Measurements from ENCODE around the gene RERE.
"Not testable (repeated sequence)": the region's sequence is repeated elsewhere in the genome, so short reads cannot be mapped to it uniquely, and the experiment has no call there.

The RERE gene

DNA sequence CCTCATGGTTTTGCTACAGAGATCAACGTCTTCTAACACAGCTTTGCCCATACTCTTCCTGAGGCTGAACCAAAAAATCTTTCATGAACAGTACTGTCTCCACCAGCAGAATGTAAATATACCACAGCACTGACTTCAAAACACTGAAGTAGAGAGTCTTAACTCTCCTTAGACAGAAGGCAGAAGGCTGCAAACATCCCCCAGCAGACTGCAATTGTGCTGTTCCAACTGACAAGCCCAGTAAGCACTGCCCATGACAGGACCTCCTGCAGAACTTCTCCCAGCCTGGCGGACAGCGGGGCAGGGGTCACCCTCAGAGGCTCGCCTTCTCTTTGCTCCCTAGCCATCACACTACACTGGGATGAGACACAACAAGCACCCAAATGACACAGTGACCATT is 218.7 kb downstream of the RERE start:
- DNase-seq = no peak

DNA sequence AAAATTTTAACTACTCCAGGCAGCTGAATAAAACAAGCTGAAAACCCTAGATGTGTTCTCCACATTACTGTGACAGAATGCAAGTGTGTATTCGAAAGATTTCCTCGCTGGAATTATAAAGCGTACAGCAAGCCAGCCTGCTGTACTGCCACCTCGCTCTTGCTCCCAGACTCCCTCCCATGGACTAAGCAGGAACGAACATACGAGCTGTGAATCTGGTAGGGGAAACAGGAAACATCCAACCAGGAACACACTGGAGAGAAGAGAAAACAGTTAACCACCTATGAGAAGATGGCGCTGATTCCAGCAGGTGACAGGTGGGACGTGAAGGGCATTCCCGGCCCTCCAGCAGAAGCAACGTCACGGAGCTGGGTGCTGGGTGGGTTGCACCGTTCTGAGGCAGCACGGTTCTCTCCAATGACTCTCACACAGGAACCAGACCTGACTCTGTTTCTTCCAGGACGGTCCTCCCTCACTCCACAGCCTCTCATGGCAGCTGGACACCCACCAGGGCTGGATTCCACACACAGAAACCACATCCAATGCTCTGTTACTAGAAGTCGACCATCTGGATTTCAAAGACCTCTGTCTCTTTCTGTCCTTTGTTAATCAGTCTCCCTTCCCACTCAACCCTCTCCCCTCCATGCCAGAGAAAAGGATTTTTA is 219.2 kb downstream of the RERE start:
- no peak for DNase-seq

DNA sequence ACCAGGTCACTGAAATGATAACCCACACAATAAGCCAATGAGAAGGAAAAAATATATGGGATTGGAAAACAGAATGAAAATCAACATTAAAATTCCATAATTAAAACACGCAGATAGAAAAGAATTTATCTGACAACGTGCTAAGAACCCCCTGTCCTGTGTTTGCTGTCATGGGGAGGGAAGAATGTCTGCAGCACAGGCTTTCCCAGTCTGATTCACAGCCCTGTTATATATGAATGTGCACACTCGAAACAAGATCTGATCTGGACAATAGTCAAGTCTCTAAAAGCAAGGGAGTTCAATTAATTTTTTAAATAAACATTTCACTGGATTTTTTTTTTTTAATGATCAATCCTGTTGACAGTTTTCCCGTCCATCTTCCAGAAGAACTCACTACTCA is 220.0 kb downstream of the RERE start:
- DNase-seq = no peak

DNA sequence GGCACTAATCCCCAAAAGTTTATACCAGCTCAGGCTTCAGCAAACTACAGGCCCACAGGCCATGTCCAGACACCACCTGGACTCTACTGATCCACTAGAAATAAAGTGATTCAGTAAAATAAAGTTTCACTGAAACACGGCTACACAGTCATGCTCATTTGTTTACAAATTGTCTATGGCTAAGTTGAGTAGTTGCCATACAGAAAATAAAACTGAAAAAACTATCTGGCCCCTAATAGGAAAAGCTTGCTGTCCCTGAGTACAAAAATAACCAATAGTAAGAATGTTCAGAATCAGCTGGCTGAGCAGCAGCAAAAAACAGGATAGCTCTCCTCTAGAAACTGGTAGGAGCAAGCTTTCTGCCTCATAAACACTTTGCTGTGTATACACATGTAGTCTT is 221.5 kb downstream of the RERE start:
- no peak for DNase-seq

DNA sequence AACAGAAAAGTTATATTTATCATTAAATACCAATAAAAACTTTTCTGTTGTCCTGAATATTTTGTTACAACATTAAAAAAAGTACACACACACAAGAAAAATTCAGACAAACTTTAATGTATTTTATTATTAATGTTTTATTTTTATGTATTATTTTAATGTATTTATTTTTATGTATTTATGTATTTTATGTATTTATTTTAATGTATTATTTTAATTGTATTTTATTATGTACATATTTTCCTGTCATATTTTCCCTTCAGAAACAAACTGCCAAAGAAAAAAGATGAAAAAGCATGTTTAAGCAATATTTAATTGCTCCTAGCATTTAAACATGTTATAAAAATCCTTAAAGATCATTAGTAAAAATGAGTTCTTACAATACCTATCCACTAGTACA is 222.1 kb downstream of the RERE start:
- no peak for DNase-seq

DNA sequence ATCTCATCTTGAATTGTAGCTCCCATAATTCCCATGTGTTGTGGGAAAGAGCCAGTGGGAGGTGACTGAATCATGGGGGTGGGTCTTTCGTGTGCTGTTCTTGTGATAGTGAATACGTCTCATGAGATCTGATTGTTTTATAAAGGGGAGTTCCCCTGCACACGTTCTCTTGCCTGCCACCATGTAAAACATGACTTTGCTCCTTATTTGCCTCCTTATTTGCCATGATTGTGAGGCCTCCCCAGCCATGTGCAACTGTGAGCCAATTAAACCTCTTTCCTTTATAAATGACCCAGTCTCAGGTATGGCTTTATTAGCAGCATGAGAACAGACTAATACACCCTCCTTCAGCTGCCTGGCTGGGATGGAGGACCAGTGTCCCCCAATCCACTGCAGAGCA is 224.1 kb downstream of the RERE start:
- not testable (repeated sequence) for DNase-seq

DNA sequence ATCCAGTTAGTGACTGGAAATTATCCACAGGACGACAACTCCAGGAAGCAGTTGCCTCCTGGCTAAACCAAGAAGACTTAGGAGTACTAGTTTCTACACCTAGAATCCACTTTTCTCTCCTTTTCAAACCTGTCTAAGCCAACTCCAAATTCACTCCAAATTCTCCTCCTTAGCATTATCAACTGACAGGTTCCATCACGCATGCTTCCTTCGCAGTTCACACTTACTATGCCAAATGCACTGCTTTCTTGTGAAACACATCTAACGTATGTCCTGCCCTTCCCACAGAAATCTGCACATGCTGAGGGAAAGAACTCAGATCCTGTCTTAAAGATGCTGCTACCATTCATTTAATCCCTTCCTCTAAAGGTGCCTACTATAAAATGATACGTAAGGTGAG is 225.9 kb downstream of the RERE start:
- no peak for DNase-seq

DNA sequence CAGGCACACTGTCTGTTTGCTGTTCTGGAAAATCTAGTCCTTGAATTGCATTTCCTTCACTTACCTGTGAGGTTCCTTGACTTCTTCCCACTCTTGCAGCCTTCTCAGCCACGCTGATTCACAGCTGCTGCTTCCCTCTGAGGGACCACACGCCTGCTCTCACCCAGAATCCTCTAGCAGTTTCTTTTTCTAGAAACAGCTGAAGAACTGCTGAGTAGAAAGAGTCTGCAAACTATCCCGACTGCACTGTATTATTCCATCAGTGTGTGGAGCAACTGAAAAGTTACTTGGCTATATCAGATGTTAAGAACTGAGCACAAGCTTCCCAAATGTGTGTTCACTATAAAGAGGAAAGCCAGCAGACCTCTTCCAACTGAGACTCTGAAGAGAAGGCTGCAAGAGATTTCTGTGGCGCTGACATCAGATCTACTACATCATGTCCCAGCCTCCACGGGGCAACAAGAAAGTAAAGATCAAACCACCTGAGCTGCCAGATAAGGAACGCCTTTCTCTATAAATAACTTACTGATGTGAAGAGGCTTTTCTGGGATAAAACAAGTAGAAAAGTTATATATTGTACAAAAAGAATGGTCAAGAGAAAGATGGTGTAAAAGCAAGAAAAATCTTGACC is 226.6 kb downstream of the RERE start:
- no peak for DNase-seq

DNA sequence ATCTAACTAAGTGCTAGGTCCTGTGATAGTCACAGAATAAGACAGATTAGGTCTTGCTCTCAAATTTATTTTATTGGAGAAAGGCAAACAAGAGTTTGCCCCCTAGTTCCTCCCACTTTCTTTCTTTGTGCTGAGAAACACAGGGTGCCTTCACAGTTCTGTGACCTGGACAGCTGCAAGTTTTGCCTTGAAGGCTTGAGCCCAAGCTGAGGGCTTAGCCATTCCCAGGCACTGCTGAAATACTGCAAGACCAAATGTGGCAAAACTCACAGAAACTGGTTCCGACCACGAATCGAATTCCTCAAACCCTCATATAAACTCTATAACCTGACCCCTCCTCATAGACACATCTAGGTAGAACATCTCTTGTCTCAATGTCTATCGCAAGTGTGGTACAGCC is 227.9 kb downstream of the RERE start:
- DNase-seq = no peak

DNA sequence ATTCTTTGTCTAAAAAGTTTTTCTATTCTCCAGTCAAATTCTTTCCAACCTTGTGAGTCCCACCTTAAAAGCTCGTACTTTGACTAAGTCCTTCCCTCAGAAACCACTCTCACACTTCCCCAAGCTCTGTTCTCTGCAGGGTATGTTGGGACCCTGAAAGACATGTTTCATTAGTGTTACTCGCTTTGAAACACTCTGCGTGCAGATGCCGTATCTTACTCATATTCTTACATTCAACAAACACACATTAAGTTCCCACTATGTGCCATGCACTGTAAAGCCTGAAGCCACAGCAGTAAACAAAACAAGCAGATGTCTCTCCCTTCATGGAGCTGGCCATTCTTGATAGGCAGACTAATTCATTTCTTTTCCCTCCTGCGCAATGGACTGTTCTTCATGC is 229.7 kb downstream of the RERE start:
- DNase-seq = no peak

DNA sequence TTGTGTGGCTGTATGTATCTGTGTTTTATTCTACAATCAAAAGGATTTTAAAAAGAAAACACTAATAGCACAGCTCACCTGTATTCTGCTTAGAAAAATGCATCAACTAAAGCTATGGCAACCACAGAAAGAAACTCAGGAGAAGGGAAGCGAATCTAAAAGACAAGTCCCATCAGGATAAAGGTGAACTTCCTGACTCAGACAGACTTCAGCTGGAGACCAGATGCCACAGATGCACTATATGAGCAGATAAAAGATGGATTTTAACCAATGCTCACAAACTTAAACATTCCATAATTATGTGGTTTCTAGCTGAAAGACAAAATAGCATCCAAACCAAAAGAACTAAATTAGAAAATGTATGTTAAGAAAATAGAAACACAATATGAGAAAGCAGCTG is 231.0 kb downstream of the RERE start:
- DNase-seq = no peak

DNA sequence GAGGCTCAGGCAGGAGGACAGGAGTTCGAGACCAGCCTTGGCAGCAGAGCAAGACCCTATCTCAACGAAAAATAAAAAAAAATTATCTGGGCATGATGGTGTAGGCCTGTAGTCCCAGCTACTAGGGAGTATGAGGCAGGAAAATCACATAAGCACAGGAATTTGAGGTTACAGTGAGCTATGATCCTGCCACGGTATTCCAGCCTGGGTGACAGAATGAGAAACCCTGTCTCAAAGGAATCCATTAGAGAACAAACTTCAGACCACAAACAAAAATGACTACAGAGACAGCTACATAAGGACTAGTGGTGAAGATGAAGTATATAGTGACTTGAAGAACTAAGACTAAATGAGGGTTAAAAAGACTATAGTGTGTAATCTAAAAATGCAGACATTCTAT is 233.1 kb downstream of the RERE start:
- no peak for DNase-seq

DNA sequence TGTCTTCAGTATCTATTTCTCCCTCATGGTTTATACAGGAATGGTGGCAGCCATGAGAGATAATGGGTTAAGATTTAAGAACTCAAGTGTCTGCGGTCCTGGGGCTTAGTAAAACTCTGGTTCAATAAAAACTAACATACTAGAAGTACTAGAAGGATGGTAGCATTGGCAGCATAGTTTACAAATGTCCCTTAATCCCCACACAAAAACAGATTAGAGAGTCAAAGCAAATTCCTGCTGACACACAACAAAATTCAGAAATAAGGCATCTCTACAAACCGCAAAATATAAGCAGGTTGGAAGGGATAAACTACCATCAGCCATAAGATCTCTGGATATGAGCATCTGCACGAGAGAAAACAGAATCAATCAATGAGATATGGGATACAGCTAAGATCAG is 234.4 kb downstream of the RERE start:
- DNase-seq = no peak

DNA sequence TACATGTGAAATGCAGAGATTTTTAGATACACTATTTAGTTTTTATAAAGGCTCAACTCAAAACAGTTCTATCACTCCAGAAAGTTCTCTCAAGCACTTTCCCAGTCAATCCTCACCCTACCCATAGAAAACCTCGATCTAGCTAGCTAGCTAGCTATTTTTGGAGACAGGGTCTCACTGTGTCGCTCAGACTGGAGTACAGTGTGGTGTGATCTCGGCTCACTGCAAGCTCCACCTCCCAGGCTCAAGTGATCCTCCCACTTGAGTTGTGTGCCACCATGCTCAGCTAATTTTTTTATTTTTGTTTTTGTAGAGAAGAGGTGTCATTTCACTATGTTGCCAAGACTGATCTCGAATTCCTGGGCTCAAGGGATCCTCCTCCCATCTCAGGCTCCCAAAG is 236.9 kb downstream of the RERE start:
- no peak for DNase-seq

DNA sequence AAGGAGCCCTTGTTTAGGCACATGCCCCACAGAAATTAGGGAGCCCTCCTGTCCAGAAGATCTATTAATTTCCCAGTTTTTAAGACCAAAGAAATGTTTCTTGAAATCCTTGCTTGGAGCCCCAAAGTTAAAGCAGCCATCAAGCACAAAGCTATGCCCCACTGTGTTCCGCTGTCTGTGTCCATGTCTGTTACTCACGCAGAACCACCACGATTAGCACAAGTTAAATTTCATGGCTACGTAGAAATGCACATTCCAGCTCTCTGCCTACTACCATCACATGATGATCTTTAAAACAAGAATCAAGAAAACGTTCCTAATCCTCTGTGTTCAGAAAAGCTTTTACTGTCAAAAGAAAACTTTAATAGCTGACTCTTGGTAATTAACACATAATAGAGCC is 238.5 kb downstream of the RERE start:
- DNase-seq = no peak

DNA sequence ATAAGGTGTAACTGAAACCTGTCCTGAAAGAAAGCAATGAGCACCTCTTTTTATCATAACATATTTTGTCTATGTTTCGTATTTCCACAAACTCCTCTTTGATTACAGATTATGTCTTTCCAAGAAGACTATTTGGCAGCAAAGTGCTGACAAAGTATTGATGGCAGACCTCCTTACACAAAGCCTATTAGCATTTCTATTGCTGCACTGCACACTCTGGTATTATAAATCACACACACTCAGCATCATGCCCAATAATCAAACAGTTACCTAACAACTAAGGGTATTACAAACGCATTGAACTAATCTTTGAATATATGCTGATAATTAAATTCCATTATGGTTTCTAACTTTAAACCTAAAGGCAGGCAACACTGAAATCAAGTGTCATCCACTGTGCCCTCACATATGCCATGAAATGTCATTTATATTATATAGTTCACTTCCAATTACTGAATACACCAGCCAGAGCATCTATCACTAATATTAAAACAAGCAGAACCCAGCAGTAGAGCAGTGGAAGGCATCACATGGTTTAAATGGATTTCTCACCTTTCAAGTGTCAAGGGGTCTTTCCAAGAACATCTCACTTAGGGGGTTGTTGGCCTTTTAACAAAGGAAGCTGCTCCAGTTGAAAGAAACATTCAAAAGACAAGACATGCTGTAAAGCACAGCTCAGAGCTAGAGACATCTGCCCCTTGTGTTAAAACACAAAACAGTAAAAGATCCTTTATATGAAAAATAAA is 239.1 kb downstream of the RERE start:
- DNase-seq = no peak

DNA sequence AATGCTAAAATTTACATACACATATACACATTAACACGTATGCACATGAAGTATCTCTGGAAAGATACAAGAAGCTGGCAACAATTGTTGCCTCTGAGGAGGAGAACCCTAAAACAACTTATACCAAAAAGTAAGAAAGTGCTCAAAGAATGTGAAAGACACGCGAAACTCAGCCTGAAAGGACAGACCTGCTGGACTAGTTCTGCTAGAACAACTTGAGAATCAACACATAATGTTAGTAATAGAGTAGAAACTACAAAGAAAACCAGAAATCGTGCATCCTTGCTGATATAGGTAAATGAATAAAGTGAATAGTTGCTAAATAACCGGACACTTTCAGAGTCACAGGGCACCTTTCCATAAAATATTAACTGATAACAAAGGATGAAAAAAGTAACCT is 242.5 kb downstream of the RERE start:
- no peak for DNase-seq

DNA sequence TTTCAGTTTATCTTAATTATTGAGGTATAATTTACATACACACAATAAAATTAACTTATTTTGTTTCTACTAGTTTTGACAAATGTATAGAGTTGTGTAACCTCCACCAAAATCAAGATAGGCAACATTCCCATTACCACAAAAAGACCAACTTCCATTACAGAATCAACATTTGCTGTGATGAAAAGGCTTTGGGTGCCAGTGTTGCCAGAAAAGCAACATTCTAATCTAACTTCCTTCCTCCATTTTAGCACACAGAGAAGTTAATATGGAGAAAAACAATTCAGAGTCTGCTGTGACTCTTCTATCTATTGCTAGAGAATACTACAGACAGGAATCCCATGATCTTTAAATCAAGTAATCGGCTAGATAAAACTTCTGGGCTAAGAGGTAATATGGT is 245.3 kb downstream of the RERE start:
- no peak for DNase-seq

DNA sequence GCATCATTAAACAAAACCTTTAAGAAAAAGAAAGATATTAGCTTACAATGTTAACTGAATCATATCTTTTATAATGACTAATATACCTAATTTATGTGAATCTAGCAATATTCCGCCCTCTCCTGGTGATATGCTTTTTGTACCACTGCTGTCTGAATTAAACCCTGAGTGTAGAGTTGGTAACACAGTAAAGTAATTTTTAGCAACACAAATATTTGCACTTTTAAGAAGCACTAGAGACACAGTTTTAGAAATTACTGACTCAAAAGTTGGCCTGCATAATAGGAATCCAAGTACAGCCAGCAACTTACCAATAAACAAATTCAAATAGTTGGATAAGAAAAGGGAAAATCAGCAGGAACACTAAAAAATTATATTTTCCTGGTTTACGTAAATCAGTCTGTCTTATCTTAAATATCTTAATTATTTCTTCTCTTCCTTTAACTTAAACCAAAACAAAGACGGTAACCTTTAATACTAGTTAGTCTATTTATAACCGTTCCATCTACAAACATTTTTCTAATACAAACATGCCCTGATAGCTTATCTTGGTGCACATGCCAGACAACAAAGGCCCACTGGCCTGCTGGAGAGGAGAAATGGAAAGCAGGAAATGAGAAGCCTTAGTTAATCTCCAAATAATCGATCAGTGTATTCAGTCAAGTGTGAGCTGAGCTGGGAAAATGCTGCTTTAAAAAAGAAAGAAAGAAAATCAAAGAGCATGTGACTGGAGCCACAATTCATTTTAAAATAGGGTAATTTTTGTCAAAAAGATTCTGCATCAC is 246.0 kb downstream of the RERE start:
- DNase-seq = no peak

DNA sequence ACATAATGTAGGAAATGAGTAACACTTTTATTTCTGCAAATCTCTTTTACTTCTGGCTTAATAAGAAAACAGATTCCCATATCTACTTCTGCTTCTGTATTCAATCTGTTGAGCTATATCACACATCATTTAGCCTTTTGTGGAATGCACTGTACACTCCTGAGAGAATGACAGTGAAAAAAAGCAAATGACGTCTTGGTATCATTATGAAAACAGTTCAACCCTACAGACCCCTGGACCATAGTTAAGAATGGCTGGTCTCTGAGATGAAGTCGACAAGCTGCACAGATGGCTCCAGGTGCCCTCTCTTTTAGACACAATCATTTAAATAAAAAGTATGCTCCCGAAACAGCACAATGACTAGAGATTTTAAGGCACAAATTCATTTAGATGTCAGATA is 247.0 kb downstream of the RERE start:
- no peak for DNase-seq

DNA sequence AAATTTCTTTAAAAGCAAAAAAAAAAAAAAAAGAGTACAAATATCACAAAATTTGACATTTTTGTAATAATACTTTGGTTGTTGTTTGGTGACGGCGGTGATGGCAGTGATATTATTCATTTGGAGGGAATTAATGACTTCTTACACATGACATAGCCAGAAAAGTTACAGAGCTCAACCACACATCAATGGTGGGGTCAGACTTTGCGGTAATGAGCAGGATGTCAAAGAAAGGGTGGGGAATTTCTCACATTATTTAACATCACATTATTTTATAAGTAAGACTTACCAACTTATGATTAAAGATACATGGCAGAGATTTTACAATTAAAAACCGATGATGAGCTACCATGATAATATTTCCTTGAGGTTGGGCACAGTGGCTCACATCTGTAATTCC is 248.2 kb downstream of the RERE start:
- DNase-seq = no peak

DNA sequence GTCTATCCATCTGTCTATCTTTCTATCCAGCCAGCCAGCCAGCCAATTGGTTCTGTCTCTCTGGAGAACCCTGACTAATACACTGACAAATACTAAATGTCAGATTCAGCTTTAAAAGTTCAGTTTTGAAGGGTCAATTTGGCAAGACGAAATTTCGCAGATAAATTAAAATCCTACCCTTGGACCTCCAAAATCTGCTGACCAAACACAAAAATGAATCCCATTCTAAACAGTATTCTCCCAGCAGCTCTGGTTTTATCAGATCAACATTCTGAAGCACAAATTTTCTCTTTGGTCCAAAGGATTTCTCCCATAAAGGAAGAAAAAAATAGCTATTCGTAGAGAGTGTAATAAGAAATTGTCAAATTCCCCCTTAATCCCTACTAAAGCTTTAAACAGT is 248.6 kb downstream of the RERE start:
- no peak for DNase-seq

DNA sequence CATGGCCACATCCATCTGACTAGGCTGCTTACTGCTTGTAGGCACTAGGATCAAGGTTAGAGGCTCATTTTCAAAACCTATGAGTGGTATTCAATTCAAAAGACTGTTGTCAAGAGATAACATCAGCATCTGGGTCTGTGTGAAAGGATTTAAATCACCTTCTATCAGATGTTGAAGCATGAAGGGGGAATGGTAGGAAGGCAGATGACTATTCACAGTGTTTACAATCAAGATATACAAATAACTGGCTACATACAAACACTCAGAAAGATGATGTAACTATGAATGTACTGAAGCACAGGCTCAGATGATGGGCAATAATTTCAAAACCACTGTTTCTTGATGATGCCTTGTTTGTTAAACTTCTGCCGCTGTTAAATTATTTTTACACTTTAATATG is 250.3 kb downstream of the RERE start:
- no peak for DNase-seq

DNA sequence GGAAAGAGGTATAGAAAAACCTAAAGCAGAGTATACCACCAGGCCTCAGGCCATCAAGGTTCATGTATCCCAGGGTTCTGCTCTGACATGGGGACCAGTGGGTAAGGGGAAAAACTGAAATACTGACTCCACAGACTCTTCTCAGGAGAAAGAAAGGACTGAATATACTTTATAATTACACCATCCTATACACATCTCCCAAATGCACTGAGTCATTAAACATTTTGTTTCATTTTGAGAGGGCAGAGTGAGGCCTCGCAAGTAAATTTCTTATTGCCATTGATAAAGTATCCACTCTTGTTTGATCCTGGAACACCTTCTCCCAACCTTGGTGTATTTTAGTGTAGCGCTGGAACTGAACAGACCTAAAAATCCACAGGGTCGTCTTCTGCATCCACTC is 251.6 kb downstream of the RERE start:
- no peak for DNase-seq
